Measurements from ENCODE around the gene SLC8A3.

The SLC8A3 gene

GRCh38 chr14:70022771-70023445 lies 165.8 kb downstream of the SLC8A3 start:
- no peak for DNase-seq

DNA sequence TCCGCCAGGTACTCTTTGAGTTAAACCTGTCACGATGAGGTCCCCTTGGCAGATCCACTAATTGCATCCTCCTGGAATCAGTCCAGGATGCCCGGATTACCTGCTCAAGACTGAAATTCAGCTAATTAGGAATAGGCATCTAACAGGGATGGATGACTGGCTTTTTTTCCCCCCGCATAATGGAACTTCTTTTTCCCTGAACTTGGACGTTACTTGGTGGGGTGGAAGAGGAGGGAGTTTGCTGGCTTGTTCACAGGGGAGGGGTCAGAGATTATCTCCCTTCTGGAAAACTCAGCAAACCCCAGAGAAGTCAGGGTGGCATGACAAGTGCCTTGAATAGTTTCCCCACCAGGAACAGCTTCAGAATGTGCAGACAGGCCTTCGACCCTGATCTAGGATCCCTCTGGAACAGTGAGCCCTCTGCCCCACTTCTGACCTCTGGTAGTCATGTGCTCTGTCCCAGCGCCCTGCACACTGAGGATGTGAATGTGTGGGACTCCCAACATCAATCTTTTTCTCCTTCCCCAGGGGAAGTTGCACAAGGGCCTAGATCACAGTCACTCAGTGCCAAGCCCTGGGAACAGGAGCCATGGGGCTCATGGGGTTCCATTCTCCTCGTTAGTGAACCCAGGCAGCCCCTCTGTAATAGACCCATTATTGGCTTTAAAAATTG lies 167.1 kb downstream of the SLC8A3 start:
- DNase-seq: no peak

- no peak for DNase-seq
Observed at GRCh38 chr14:70020352-70021170, 168.2 kb downstream of the SLC8A3 start.

DNA sequence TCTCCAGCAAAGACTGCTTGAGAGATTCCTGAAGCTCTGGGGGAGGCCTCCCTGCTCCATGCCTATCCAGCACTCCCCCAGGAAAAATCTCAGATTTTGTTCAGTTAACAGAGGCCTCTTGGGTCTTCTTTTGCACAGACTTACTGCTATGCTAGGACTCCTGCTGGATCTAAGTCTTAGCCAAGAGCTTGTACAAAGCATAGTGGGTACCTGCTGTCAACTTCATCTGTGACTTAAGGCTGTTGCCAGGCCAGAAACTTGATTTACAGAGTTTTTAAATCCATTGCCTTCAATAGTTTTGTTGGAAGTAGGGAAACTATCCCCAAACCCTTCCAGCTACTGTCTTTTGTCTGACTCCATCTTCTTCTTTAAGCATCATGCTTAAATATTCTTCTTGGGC lies 169.1 kb downstream of the SLC8A3 start:
- no peak for DNase-seq

GRCh38 chr14:70018713-70019211 lies 170.0 kb downstream of the SLC8A3 start:
- DNase-seq: no peak

DNA sequence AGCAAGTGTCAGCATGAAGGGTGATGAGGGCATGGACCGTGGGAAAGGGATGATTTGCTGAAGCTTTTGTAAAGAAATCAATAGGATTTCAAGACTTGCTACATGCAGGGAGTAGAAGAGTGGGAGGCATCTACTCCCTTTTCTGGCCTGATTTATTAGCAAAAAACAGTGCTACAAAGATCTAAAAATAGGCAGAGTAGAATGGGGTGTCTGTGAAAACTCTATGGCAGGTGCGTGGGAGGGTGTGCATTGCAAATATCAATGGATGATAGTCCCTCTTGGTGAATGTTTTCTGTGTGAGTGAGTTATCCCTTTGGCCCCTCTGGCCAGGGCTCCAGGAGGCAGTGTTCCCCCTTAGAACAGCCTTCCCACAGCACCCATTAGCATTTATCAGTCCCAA lies 170.5 kb downstream of the SLC8A3 start:
- DNase-seq: no peak

DNA sequence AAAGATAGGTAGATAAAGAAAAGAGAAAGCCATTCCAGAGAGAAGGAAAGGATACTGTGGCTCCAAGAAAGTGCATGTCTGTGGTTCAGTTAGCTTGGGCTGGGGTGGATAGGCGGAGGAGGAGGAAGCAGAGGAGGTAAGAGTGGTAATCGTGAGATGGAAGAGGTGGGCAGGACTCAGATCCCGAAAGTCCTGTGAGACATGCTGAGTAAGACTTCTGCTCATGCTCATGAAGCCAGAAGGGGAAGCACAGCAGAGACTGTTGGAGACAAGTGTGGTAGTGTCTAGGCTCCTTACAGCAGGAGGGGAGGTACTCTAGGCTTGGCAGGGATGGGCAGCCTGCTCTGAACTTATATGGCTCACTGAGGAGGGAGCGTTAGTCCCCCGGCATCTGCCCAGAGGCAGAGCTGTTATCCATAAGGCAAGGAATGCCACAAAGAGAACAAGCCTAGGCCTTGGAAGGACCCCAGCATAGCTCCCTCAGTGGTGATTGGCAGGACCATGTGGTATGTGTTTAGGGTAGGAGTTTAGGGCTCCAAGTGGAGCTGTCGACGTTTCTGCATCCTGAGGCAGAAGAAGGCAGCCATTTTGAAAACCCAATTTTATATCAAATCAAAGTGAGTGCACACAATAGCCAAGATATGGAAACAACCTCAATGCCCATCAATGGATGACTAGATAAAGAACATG lies 174.2 kb downstream of the SLC8A3 start:
- DNase-seq: no peak

GRCh38 chr14:70013271-70013873 lies 175.4 kb downstream of the SLC8A3 start:
- DNase-seq: no peak

GRCh38 chr14:70011708-70012107 lies 177.0 kb downstream of the SLC8A3 start:
- no peak for DNase-seq

GRCh38 chr14:70011098-70011497 lies 177.7 kb downstream of the SLC8A3 start:
- no peak for DNase-seq

DNA sequence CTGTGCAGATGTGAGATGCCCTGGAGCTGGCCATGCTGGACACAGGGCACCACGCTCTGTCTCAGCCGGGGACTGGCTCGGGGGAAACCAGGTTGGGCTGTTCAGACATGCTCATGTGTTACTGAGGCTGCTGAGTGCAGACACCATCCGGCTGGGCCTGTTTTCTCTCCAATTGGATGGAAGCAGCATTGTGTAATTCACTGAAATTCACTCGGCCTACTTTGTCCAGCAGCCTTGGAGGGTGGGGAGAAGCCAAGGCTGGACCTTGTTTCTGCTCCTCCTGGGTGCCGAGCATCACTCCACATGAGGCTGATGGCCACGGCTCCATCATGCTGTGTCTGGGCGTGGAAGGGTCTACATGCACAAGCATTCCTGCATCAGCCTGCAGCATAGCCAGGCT lies 178.8 kb downstream of the SLC8A3 start:
- no peak for DNase-seq

- DNase-seq: peak; percentile 25
Observed at GRCh38 chr14:70008284-70009262, 180.2 kb downstream of the SLC8A3 start.

DNA sequence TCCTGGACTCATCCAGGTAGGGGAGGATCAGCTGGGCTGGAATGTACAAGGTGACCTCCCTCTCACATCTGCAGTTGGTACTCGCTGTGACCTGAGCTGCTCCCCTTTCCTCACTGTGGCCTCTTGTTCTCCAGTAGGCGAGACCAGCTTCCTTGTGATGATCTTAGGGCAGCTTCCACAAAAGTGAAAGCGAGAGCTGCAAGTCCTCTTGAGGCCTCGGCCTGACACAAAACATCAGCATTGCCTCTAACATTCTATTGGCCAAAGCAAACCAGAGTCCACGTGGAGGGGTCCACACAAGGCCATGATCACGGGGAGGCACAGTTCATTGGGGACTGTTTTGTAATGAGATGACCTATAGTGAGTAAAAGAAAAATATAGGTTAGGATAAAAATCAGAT lies 182.1 kb downstream of the SLC8A3 start:
- no peak for DNase-seq

DNA sequence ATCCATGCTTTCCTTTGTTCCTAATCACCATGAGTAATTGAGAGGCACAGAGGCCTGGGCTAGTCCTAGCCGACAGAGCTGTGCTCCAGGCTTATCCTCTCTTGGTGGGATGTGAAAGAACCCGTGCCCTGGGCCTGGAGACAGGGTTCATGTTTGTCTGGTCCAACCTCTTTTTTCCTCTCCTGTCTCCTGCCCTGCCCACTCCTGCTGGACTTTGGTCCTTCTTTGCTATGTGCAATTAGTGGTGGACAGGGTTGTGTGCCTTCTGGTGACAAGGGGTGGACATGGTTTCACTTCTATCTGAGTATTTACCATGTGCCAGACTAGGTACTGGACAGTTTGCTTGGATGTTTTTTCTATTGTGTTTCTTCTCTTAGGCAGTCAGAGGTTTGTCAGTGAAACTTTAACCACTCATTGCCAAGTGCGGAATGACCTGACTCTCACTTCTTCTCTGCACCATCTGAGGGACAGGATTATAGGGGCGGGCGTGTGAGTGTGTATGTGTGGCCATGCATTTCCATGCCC lies 183.4 kb downstream of the SLC8A3 start:
- DNase-seq: no peak

DNA sequence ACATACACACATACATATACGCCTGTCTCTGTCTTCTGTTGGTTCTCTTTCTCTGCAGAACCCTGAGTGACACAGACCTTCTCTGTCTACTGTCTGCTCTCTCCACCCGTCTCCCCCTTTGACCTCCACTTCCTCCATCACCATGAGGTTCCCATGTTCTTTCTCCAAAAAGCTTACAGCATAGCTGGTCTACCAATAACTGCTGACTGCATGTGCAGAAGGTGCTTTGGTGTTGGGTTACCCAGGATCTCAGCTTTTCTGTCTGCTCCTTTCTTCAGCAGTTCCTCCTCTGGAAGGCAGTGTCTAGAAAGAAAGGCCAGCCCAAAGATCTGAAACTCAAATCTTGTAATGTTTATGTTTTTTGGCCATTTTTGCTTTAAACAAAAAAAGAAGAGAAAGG lies 184.0 kb downstream of the SLC8A3 start:
- no peak for DNase-seq

GRCh38 chr14:70002589-70003346 lies 186.0 kb downstream of the SLC8A3 start:
- no peak for DNase-seq

DNA sequence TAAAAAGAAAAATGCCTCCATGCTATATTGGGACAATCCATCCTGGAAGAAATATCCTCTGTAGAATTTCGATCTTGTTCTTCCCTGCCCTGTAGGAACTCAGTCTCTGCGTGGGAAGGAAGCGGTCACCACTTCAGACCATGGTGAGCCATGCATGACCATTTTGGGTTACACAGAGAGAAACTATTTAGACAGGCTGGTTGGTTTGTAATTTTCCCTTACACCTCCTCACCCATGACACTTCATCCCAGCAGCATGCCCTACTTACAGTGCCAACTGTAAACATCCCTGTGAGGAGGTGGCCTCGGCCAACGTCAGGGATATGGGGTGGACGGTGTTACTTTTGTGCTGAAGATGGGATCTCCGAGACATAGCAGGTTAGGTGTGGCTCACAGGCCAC lies 188.2 kb downstream of the SLC8A3 start:
- no peak for DNase-seq

- no peak for DNase-seq
Observed at GRCh38 chr14:69999261-69999674, 189.5 kb downstream of the SLC8A3 start.

- DNase-seq: no peak
Observed at GRCh38 chr14:69997849-69998248, 190.9 kb downstream of the SLC8A3 start.

GRCh38 chr14:69996216-69996615 lies 192.5 kb downstream of the SLC8A3 start:
- DNase-seq: no peak

Data from right kidney (tissue), 1 donor.